Smooth muscle cell (in vitro differentiated cells): ENCODE measurements around the gene TTLL5. TPM values are rescaled to one million over a fixed set of nuclear protein-coding genes. Genes with fewer than 3 reads are reported as not detected.
A peak's percentile ranks its signal among the peaks of the same experiment; 100 is the strongest.

Experiments used
- DNase-seq: peaks from one replicate; lab custom pipeline; 2025; ENCODE audit not compliant: unreplicated experiment; lab: John Stamatoyannopoulos, UW
- H2AFZ ChIP-seq: fragments of 200-600 bp; sonication (generic); 2 replicates; pipeline ENCODE4 v1.6.0; 2016; ENCODE audit warnings: antibody characterized with exemption, low read depth, mild to moderate bottlenecking
- H3F3A ChIP-seq: fragments of 200-600 bp; sonication (generic); 2 replicates; pipeline ENCODE4 v1.6.0; 2017; ENCODE audit warnings: antibody characterized with exemption, low read depth
- H3K27ac ChIP-seq: fragments of 200-600 bp; sonication (generic); 2 replicates; pipeline ENCODE4 v1.5.1; 2016; ENCODE audit warnings: low read depth, mild to moderate bottlenecking
- H3K27me3 ChIP-seq: fragments of 200-600 bp; sonication (generic); 2 replicates; pipeline ENCODE4 v1.6.1; 2016; ENCODE audit warnings: low read depth, mild to moderate bottlenecking
- H3K36me3 ChIP-seq: fragments of 200-600 bp; sonication (generic); 2 replicates; pipeline ENCODE4 v1.5.1; 2016; ENCODE audit warnings: low read depth
- H3K4me1 ChIP-seq: fragments of 200-600 bp; sonication (generic); 2 replicates; pipeline ENCODE4 v1.5.1; 2016; ENCODE audit warnings: low read depth
- H3K4me2 ChIP-seq: fragments of 200-600 bp; sonication (generic); 2 replicates; pipeline ENCODE4 v1.6.0; 2016; ENCODE audit warnings: mild to moderate bottlenecking
- H3K4me3 ChIP-seq: fragments of 200-600 bp; sonication (generic); 2 replicates; pipeline ENCODE4 v1.5.1; 2016; ENCODE audit warnings: mild to moderate bottlenecking
- H3K79me2 ChIP-seq: fragments of 200-600 bp; sonication (generic); 2 replicates; pipeline ENCODE4 v1.6.0; 2016; ENCODE audit warnings: low read depth, mild to moderate bottlenecking
- H3K9ac ChIP-seq: fragments of 200-600 bp; sonication (generic); 2 replicates; pipeline ENCODE4 v1.6.0; 2016; ENCODE audit warnings: low read depth
- H3K9me3 ChIP-seq: fragments of 200-600 bp; sonication (generic); replicated peaks from 2 replicates; pipeline ENCODE4 v1.5.1; 2016; ENCODE audit warnings: low read depth
- H4K20me1 ChIP-seq: fragments of 200-600 bp; sonication (generic); 2 replicates; pipeline ENCODE4 v1.6.0; 2016; ENCODE audit warnings: low read depth
- WGBS: methylation state at CpG from one replicate; pipeline ENCODE4 v1.1.7; 2016; ENCODE audit warnings: low lambda C conversion rate; 5-methylcytosine and 5-hydroxymethylcytosine counted together
- polyA plus RNA-seq: library from polyadenylated mRNA; unstranded; fragments of >200 nt; fragmentation: Nextera tagmentation; extraction: Ambion mirVana; gene quantifications from 2 replicates; pipeline ENCODE4 v1.2.1, GENCODE V29; 2016
- total RNA-seq: library from RNA; depleted of rRNA; stranded (reverse); fragments of >200 nt; gene quantifications from 2 replicates; pipeline ENCODE4 v1.2.3, GENCODE V29; 2014
- TF ChIP-seq, protein P1 (sequence below): fragments of 200-600 bp; sonication (generic); IDR thresholded peaks from 2 replicates; pipeline ENCODE4 v1.5.1; 2017; ENCODE audit warnings: borderline replicate concordance, mild to moderate bottlenecking, antibody characterized with exemption; ENCODE audit not compliant: insufficient read depth, poor library complexity, severe bottlenecking

The TTLL5 gene
- total and polyA plus RNA-seq, 2 experiments from 2014 or later: 12.6 to 38.0 TPM

DNA sequence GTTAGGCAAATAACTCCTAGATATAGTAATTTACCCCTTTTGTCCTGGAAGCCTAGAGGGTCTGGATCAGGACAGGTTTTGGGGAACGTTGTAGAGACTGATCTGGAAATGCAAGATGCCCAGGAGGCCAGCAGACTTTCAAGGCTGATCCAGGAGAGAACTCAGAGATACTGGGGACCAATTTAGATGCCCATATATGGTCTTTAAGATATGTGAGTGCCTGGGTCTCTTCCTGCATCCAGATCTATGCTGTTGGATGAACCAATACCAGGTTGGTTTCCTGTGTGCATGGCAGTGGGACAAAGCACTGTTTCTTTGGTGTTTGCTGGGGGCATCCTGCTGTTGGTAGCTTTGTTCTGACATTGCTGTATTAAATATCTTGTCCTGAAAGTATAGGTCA is 5.8 kb upstream of the TTLL5 start:
- Histone ChIP-seq H3F3A (no peaks in the 10 kb centered on the region), H3K9ac (no peak overlapping the region), H3K27ac (no peak overlapping the region), H3K4me3 (no peak overlapping the region), H4K20me1 (no peaks in the 10 kb centered on the region), H3K4me2 (no peak overlapping the region), H2AFZ (no peak overlapping the region), H3K79me2 (peaks cover 7% of the 10 kb centered on the region), H3K27me3 (no peaks in the 10 kb centered on the region), H3K9me3 (no peaks in the 10 kb centered on the region), H3K36me3 (peaks cover 5% of the 10 kb centered on the region), H3K4me1 (peaks cover 5% of the 10 kb centered on the region)
- TF ChIP-seq, protein P1, sequence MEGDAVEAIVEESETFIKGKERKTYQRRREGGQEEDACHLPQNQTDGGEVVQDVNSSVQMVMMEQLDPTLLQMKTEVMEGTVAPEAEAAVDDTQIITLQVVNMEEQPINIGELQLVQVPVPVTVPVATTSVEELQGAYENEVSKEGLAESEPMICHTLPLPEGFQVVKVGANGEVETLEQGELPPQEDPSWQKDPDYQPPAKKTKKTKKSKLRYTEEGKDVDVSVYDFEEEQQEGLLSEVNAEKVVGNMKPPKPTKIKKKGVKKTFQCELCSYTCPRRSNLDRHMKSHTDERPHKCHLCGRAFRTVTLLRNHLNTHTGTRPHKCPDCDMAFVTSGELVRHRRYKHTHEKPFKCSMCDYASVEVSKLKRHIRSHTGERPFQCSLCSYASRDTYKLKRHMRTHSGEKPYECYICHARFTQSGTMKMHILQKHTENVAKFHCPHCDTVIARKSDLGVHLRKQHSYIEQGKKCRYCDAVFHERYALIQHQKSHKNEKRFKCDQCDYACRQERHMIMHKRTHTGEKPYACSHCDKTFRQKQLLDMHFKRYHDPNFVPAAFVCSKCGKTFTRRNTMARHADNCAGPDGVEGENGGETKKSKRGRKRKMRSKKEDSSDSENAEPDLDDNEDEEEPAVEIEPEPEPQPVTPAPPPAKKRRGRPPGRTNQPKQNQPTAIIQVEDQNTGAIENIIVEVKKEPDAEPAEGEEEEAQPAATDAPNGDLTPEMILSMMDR: no peak
- WGBS: 5% methylated on average over 1 of the region's 1 CpG
- DNase-seq: no peak

DNA sequence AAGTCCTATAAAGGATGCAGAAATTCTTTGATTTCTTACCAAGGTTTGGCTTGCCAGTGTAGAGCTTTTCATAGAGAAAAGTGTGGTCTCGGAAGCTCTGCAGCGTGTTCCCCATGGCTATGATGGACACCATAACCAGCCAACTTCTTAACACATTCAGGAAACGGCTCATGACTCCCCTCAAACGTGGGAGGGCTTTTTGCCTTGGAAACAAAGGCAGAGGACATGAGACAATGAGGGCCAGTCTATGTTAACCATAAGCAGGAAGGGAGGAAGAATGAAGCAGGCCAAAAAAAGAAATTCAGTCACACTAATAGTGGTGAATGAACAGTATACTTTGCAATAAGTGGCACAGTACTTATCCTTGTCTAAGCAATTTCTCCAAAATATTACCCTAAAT is 3.7 kb upstream of the TTLL5 start:
- no peak overlapping the region for H3K27ac ChIP-seq
- H3K4me3 ChIP-seq: no peak overlapping the region
- no peaks in the 10 kb centered on the region for H4K20me1 ChIP-seq
- 92% methylated on average over 4 of the region's 4 CpGs for WGBS
- no peaks in the 10 kb centered on the region for H3K36me3 ChIP-seq
- no peaks in the 10 kb centered on the region for H3K9me3 ChIP-seq
- H3K9ac ChIP-seq: no peak overlapping the region
- H3F3A ChIP-seq: no peaks in the 10 kb centered on the region
- no peak overlapping the region for H2AFZ ChIP-seq
- TF ChIP-seq, protein P1: no peak
- H3K4me1 ChIP-seq: peaks cover 13% of the 10 kb centered on the region
- no peak for DNase-seq
- H3K27me3 ChIP-seq: no peaks in the 10 kb centered on the region
- no peak overlapping the region for H3K4me2 ChIP-seq
- H3K79me2 ChIP-seq: peaks cover 15% of the 10 kb centered on the region

DNA sequence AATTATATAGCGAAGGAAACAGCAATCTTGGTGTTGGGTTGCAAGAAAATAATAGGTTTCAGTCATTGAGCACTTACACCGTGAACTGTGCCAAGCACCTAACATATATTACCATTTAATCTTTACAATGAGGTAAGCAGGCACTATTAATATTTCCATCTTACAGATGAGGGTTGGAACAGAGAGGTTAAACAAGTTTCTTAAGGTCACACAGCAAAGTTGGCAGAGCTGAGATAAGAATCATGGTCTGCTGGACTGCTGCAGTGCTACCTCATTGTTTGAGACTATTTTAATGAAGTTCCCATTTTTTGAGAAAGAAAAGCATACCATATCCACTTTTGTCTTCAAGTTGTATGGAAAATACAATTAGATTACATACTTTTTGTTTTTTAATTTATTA is 2.1 kb upstream of the TTLL5 start:
- no peak overlapping the region for H3K9ac ChIP-seq
- TF ChIP-seq, protein P1: no peak
- no peak overlapping the region for H3K4me3 ChIP-seq
- H3K4me1 ChIP-seq: peaks cover 13% of the 10 kb centered on the region
- no peak for DNase-seq
- H2AFZ ChIP-seq: no peak overlapping the region
- no peak overlapping the region for H3K4me2 ChIP-seq
- H3K27ac ChIP-seq: no peak overlapping the region
- H3K9me3 ChIP-seq: no peaks in the 10 kb centered on the region
- 94% methylated on average over 2 of the region's 2 CpGs for WGBS
- no peaks in the 10 kb centered on the region for H3K36me3 ChIP-seq
- no peaks in the 10 kb centered on the region for H3K27me3 ChIP-seq
- no peaks in the 10 kb centered on the region for H3F3A ChIP-seq
- H4K20me1 ChIP-seq: no peaks in the 10 kb centered on the region
- peaks cover 22% of the 10 kb centered on the region for H3K79me2 ChIP-seq

DNA sequence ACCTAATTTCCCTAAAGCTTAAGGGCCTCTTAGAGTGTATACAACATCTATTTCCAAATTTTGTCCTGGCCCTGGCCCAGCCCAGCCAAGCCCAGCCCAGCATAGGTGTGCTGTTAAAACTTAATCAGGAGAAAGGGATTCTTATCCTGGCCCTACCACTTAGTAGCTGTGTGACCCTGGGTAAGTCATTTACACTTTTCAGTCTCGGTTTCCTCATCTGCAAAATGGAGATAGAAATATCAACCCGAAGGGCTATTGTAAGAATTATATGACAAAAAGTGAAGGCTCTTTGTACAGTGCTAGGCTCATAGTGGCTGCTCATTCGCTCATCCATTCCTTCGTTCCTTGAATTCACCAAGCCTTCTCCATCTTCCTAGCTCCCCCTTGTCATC is 812 bp upstream of the TTLL5 start:
- WGBS: 18% methylated on average over 4 of the region's 4 CpGs
- no peak for DNase-seq
- TF ChIP-seq, protein P1: no peak
- Histone ChIP-seq H3K4me3 (peak overlapping the region; percentile 87), H2AFZ (peak overlapping the region; percentile 95), H3K4me1 (peaks cover 13% of the 10 kb centered on the region), H3K27ac (peak overlapping the region; percentile 84), H3F3A (no peaks in the 10 kb centered on the region), H3K27me3 (no peaks in the 10 kb centered on the region), H3K36me3 (no peaks in the 10 kb centered on the region), H3K79me2 (peaks cover 22% of the 10 kb centered on the region), H3K4me2 (peak overlapping the region; percentile 92), H4K20me1 (no peaks in the 10 kb centered on the region), H3K9ac (peak overlapping the region; percentile 90), H3K9me3 (no peaks in the 10 kb centered on the region)
